ENCODE results near the gene NTRK2.

DNA sequence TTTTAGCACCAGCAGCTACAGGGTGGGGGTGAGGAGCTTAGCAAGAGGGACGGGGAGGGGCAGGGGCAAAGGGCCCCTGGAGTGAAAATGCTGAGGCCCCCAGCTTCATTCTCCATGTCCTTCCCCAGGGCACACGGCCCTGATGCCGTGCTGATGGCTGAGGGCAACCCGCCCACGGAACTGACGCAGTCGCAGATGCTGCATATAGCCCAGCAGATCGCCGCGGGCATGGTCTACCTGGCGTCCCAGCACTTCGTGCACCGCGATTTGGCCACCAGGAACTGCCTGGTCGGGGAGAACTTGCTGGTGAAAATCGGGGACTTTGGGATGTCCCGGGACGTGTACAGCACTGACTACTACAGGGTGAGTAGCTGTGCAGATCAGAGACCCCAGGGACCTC, 285.6 kb downstream of the NTRK2 start:
- TF ChIP-seq, protein P1, sequence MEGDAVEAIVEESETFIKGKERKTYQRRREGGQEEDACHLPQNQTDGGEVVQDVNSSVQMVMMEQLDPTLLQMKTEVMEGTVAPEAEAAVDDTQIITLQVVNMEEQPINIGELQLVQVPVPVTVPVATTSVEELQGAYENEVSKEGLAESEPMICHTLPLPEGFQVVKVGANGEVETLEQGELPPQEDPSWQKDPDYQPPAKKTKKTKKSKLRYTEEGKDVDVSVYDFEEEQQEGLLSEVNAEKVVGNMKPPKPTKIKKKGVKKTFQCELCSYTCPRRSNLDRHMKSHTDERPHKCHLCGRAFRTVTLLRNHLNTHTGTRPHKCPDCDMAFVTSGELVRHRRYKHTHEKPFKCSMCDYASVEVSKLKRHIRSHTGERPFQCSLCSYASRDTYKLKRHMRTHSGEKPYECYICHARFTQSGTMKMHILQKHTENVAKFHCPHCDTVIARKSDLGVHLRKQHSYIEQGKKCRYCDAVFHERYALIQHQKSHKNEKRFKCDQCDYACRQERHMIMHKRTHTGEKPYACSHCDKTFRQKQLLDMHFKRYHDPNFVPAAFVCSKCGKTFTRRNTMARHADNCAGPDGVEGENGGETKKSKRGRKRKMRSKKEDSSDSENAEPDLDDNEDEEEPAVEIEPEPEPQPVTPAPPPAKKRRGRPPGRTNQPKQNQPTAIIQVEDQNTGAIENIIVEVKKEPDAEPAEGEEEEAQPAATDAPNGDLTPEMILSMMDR (conservative IDR thresholded peaks at IDR 0.05; ENCODE audit: low read length): no peak
- TF ChIP-seq EZH2phosphoT487 (IDR thresholded peaks at IDR 0.05; ENCODE audit: borderline replicate concordance): no peak

Data from Loucy (cell line).